HG03442 (cell line): ENCODE measurements around the gene MBD3L1.

ENCODE experiments used
- ATAC-seq: cut with Tn5 transposase; IDR thresholded peaks from one replicate; pipeline ENCODE4 v1.9.1; 2021; ENCODE audit warnings: mild to moderate bottlenecking, moderate library complexity; ENCODE audit not compliant: unreplicated experiment

Gene MBD3L1

DNA sequence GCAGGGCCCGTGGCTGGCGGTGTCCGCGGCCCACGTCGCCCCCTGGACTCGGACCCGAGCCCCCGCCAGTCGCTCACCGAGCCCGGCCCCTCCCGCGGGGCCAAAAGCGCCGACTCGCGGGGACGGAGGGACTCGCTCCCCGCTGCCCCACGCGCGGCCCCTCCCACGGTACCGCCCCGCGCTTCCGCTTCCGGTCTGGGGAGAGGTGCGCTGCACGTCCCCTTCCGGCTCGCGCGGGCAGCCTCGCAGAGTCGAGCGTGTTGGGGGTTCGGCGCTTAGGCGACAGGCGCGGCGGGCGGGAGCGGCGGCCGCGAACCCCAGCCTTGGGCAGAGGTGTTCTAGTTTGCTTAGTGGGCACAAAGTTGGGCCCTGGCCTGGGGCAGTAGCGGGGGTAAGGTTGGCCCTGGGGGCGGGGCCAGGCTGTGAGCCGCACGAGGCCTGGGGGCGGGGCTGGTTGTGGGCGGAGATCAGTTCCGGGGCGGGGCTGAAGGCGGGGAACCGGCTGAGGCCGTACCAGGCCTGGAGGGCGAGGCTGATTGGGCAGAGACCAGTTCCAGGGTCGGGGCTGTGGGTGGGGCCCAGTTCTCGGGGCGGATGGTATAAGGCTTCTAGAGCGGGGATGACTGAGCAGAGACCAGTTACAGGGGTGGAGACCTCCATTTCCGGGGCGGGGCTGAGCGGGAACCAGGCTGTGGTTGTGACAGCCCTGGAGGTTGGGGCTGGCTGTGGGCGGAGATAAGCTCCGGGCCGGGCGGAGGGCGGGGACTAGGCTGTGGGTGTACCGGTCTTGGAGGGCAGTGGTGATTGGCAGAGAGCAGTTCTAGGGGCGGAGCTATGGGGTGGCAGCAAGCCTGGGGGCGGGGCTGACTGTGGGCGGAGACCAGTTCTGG is at the start of gene MBD3L1, which contains the start of gene ZNF558:
Gene MBD3L1, plus strand, starts transcription at position 246 of the 890 bp plus-strand sequence. CDS start 10,302 bp downstream, outside the sequence.
Gene ZNF558, minus strand, starts transcription at position 173 of the 890 bp plus-strand sequence. CDS start 9,645 bp downstream, outside the sequence.
- peak; percentile 86 for ATAC-seq

DNA sequence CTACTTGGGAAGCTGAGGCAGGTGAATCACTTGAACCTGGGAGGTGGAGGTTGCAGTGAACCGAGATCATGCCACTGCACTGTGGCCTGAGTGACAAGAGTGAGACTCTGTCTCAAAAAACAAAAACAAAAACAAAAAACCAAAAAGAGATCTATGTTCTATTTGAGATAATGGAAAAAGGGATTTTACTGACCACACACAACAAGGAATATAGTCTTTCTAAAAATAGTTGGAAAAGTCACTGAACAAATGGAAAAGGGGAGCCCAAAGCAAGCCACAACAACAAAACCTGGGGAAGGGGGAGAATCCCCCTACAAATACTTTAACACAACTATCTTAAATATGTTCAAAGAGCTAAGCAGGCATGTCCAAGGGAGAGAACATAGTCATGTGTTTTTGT is 37.4 kb upstream of the MBD3L1 start:
- no peak for ATAC-seq

DNA sequence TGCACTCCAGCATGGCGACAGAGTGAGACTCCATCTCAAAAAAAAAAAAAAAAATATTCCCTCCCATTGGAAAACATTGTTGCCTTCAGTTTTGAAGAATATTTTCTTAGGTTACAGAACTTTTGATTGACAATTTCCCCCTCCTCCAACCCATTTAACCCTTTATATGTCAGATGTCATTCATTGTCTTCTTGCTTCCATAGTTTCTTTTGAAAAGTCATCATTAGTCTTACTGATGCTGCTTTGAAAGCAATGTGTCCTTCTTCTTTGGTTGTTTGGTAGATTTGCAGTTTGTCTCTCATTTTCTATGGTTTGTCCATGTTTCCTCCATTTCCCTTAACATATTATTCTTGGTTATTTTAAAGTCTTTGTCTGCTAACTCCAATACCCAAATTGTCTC is 25.5 kb upstream of the MBD3L1 start:
- ATAC-seq = no peak

DNA sequence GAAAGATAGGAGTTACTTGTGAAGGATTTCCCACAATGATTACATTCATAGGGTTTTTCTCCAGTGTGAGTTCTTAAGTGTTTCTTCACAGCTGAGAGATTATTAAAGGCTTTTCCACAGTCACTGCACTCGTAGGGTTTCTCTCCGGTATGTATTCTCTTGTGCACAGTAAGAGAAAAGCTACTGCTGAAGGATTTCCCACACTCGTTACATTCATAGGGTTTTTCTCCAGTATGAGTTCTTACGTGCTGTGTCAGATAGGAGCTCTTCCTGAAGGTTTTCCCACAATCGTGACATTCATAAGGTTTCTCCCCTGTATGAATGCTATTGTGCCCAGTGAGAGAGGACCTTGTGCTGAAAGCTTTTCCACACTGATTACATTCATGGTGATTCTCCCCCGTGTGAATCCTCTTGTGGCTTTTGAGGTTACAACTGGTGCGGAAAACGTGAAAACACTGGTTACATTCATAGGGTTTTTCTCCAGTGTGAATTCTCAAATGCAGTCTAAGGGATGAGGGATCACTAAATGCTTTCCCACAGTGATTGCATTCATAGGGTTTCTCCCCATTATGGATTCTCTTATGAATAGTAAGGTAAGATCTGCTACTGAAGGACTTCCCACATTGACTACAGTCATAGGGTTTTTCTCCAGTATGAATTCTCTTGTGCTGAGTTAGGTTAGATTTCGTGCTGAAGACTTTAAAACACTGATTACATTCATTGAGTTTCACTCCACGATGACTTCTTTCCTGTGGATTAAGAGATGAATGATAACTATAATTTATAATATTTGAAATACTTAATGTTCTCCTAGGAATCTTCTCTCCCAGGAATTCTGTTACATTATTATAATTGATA is 20.6 kb upstream of the MBD3L1 start:
- ATAC-seq = no peak

DNA sequence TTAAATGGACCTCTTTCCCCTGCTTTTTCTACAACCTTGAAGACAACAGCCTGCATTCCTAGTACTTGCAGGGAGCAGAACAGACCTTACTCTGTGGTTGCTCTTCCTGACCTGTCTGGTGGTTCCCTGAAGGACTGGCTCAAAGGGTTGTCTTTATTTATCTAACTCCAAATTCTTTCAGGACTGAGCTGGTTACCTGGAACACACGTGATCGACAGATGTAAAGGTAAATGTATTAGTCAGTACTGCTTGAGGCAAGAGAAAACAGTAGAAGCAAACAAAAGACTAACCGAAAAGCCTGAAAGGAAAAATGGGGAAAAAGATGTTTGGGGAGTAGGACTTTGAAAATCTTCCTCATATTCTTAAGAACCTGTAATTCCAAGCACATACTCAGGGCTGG is 18.0 kb upstream of the MBD3L1 start:
- no peak for ATAC-seq

DNA sequence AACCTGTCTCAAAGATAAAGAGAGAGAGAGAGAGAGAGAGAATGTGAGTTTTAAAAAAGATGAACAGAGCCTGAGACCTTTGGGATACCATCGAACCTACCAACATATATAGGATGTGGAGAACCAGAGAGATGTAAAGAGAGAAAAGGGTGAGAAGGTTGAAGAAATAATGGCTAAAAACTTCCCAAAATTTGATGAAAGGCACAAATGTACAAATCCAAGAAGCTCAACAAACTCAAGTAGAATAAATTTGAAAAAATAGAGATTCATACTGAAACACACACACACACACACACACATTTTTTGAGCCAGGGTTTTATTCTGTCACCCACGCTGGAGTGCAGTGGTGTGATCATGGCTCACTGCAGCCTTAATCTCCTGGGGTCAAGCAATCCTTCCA is 16.4 kb upstream of the MBD3L1 start:
- ATAC-seq = no peak

DNA sequence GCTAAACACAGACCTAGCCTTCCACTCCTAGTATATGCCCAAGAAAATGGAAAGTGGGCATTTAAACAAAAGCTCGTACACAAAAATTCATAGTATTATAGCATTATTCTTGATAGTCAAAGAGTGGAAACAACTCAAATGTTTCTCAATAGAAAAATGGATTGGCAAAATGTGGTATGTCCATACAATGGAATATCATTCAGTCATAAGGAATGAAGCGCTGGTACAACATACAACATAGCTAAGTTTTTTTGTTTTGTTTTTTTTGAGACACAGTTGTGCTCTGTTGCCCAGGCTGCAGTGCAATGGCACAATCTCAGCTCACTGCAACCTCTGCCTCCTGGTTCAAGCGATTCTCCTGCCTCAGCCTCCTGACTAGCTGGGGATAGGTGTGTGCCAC is 11.9 kb upstream of the MBD3L1 start:
- no peak for ATAC-seq

DNA sequence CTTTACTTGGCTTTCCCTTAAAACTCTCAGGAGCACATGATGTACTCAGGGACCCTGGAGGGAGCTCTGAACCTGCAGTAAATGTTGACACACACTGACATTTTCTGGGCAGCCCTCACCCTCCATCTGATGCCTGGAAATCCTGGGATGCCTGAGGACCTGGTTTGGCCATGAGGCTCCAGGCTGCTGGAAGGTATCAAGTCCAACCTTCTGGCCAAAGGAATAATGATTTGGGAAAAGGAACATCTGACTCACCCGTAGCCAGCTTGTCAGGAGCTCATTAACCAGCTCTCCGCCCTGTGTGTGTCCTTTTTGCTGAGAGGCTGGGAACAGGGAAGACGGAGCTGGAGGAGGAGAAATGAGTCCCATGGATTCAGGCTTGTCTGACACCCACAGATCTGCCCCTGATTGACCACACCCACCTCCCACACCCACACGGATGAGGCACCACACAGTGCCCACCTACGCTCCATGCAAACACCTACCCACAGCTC is 10.4 kb upstream of the MBD3L1 start:
- no peak for ATAC-seq

DNA sequence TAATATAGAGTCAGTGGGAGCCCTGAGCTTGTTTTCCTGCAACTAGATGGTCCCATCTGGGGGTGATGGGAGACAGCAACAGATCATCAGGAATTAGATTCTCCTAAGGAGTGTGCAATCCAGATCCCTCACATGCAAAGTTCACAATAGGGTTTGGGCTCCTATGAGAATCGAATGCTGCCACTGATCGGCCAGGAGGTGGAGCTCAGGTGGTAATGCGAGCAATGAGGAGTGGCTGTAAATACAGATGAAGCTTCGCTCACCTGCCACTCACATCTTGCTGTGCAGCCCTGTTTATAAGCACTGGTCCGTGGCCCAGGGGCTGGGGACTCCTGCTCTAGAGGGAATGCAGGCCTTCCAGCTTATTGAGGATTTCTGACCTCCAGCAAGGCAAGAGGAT is 5.8 kb upstream of the MBD3L1 start:
- ATAC-seq = no peak

DNA sequence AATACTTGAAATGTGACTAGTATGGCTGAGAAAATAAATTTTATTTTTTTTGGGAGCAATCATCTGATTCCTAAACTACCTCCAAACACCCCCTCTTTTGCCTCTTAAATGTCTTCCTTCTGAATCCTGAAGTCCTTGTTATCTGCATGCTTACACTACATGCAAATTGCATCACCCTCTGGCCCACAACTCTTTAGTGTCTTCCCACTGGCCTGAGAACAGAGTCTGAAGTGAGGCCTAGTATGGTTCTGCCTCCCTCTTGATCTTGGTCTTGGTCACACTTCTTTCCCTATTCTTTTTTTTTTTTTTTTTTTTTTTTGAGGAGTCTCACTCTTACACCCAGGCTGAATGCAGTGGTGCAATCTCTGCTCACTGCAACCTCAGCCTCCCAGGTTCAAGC is 4.9 kb upstream of the MBD3L1 start:
- no peak for ATAC-seq

DNA sequence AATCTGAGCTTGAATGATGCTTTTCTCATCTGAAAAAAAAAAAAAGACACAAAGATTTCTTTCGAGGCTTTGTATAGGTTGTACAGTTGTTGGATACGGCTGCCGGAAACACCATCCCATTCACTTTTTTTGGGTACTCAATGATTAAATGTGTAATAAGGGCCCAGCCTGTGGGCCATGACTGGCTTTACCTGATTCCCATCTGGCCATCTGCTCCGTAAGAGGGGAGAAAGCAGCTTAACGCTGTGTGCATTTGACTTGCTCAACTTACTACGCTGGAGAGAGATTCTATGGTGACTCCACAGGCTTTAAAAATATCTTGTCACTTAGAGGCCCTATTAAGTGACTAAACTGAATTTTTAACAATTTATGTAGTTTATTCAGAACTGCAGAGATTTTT is 804 bp upstream of the MBD3L1 start:
- no peak for ATAC-seq

DNA sequence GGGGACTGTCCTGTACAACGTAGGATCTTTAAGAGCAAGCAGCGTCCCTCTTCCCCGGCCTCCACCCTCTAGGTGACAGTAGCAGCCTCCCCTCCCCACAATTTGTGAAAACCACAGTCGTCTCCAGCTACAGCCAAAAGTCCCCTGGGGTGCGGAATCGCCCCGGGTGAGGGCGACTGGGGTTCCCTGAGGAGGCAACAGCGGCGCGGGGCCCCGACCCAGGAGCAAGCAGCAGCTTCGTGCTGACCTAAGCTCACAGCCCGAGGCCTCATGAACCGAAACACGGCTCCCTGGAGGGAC is 395 bp upstream of the MBD3L1 start:
- ATAC-seq = peak; percentile 16

DNA sequence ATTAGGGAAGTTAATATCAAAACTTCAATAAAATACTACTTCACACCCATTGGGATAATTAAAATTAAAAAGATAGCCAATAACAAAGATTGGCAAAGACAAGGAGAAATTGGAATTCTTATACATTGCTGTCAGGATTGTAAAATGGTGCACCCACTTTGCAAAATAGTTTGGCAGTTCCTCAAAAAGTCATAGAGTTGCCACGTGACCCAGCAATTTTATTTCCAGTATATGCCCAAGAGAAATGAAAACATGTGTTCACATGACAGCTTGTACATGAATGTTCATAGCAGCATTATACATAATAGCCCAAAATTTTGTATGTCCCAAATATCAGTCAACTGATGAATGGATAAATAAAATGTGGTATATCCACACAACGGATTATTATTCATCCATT is 3.3 kb downstream of the MBD3L1 start:
- no peak for ATAC-seq

DNA sequence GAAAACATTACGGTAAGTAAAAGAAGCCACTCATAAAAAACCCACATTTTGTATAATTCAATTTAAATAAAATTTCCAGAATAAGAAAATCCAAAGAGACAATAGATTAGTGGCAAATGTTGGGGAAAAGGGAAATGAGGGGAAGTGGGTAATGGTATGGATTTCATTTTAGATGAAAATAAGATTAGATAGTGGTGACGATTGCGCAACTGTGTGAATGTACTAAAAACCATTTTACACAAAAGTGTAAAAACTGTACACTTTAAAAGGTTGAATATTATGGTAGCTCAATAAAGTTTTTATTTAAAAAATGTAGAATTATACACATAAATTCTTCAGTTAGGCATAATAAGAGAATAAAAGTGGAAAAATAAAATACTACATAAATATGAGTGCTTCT is 3.7 kb downstream of the MBD3L1 start:
- no peak for ATAC-seq

DNA sequence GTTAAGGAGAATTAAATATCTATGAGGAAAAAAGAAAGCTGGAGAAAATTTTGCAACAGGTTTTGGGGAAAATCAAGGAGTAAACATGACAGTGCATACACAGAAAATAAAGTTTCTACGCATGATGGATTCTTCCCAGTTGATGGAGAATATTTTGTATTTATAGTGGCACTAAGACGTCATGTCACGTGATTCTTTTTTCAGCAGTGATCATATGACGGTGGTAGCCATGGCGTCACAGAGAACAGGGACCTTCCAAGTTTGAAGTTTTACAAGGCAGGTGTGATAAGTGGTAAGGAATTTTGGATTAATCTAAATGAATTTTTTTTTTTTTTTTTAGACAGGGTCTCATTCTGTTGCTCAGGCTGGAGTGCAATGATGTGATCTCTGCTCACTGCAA is 8.5 kb downstream of the MBD3L1 start:
- no peak for ATAC-seq

DNA sequence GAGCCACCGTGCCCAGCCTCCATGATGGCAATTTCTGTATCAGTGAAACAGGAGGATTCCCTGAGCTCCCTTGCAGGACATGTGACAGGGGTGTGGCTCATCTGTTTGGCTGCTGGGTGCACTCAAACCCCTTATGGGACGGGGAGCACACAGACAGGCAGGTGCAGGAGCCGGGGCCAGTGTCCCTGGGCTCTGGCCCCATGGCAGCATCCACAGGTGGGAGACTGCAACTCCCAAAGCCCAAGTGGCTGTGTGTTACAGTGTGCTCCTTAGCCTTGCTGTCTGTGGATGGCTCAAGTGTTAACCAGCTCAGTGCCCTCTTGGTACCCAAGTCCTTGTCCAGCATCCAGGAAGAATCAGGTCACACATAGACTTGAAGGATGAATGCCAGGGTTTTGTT is 14.6 kb downstream of the MBD3L1 start:
- no peak for ATAC-seq

DNA sequence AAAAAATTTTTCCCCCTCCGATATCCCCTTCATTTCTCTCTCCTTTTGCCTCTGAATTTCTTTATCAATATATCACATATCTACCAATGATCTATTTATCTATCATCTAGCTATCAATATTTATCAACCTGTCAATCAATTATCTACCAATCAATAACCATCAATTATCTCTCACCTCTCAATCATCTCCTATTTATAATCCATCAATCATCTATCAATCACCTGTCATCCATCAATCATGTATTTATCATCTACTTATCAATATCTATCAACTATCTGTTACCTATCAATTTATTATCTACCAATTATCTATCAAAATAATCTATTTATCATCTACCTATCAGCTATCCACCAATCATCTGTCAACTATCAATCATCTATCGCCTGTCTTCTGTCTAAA is 17.1 kb downstream of the MBD3L1 start:
- no peak for ATAC-seq

DNA sequence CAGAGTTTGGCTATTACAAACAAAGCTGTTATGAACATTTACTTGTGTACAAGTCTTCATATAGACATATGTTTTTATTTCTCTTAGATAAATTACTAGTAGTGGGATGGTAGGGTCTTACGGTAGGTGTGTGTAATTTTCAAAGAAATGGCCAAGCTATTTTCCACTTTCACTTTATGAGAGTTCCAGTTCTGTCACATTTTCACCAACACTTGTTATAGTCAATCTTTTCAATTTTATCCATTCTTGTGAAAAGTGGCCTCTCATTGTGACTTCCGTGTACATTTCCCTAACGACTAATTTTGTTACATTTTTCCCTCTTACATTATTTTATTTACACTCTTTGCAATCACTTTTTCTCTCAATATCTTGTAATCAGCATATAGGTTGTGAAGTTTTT is 18.3 kb downstream of the MBD3L1 start:
- ATAC-seq = no peak

DNA sequence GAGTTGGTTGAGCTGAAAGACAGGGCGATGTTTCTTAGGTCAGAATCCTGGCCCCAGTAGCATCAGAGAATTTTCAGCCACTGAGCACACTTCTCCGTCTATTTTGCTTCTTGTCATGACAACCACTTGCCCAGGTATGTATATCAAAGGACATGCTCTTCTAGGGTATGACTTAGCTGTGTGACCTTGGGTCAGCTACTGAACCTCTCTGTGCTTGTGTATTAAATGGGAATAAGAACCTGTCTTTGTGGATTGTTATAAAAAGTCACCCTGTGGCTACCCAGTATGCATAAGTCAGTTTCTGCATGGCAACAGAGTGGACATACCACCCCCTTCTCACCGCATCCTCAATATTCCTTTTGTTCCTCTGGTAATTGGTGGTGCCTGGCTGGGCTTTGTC is 26.1 kb downstream of the MBD3L1 start:
- ATAC-seq = no peak

DNA sequence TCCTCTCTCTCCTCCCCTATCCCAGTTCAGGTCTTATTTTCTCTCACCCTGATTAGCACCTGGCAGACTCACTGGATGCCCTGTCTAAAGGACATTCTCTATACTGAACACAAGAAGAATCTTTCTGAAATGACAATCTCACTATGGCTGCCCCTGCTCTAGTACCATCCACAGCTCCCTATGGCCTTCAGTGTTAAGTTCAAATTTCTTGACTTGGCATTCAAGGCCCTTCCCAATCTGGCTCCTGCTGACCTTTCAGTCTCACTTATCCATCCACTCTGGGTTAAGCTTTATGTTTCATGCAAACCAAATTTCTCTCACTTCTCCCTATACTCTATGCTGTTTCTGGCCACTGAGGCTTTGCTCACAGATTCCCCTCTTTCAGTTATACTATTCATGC is 34.2 kb downstream of the MBD3L1 start:
- ATAC-seq = no peak

DNA sequence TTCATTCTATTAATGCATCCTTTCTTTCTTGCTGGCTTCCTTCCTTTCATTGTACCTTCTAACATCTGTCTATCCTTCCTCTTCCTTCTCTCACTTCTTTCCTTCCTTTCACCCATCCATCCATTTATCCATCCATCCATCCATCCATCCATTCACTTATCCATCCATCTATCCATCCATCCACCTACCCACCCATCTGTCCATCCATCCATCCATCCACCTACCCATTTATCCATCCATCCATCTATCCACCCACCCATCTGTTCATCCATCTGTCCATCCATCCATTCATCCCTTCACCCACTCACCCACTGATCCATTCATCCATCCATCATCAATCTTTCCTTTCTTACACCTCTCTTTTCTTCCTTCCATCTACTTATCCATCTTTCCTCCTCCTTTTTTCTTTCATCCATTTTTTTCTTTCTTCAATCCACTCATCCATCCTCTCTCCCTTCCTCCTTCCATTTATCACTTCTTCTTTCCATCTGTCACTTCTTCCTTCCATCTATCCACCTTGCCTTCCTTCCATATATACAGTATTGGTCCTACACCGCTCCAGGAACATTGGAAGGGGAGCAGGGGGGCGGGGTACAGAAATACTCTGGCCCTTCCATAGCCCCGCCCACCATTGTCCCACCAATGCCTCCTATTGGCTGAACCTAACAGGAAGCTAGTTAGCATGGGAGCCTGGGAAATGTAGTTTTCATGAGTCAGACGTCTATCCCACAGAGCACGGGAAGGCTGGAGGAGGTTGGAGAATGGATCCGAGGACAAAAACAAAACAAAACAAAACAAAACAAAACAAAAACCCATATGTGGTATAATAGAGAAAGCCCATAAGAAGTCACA is 45.9 kb downstream of the MBD3L1 start:
- ATAC-seq = no peak
